ENCODE measurements around the gene XYLB.

GRCh38 chr3:38370861-38371260, 24.3 kb downstream of the XYLB start:
- TF ChIP-seq, protein P1, sequence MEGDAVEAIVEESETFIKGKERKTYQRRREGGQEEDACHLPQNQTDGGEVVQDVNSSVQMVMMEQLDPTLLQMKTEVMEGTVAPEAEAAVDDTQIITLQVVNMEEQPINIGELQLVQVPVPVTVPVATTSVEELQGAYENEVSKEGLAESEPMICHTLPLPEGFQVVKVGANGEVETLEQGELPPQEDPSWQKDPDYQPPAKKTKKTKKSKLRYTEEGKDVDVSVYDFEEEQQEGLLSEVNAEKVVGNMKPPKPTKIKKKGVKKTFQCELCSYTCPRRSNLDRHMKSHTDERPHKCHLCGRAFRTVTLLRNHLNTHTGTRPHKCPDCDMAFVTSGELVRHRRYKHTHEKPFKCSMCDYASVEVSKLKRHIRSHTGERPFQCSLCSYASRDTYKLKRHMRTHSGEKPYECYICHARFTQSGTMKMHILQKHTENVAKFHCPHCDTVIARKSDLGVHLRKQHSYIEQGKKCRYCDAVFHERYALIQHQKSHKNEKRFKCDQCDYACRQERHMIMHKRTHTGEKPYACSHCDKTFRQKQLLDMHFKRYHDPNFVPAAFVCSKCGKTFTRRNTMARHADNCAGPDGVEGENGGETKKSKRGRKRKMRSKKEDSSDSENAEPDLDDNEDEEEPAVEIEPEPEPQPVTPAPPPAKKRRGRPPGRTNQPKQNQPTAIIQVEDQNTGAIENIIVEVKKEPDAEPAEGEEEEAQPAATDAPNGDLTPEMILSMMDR (IDR thresholded peaks at IDR 0.05), result no peak
- TF ChIP-seq POLR2A (IDR thresholded peaks at IDR 0.05), result no peak

All from right lobe of liver (tissue), 4 donors.